Measurements from ENCODE around the gene LDHD. TPM values are rescaled to one million over a fixed set of nuclear protein-coding genes. Genes with fewer than 3 reads are reported as not detected.

Gene LDHD
- total and polyA plus RNA-seq, 2 of the 8 experiments (the other 6 are each of a cell fraction or from before 2014, with no cell fraction given): 14.9 to 18.2 TPM

GRCh38 chr16:75114946-75115825, 1.4 kb downstream of the LDHD start (continued):
- TF ChIP-seq CTCF (IDR thresholded peaks at IDR 0.05; ENCODE audit: control extremely low read depth in 1 of 3, insufficient read depth in 1 of 3, low read depth in 1 of 3, low read length in 3 of 3): no peak
- no peak for TF ChIP-seq SP4 (IDR thresholded peaks at IDR 0.05; ENCODE audit: low read length)
- no peak for TF ChIP-seq ATF3 (IDR thresholded peaks at IDR 0.05; ENCODE audit: insufficient read depth, low read depth, low read length)

Data from H1 (cell line).